Calu3 (cell line): ENCODE measurements around the gene CYP24A1. TPM values are rescaled to one million over a fixed set of nuclear protein-coding genes. Genes with fewer than 3 reads are reported as not detected.

ENCODE experiments used
- BruUV-seq: library from RNA; stranded (reverse); fragments of 400-500 nt; replicated peaks from 2 replicates; lab custom pipeline; 2021; lab: Mats Ljungman, UMichigan
- CTCF ChIA-PET: fragments of 300-600 bp; sonication (Branson Sonifier 250); formaldehyde crosslinking; loops from one replicate; lab custom pipeline; 2022; ENCODE audit warnings: antibody characterized with exemption; lab: Charles Lee
- DNase-seq: peaks from one replicate; pipeline ENCODE4 v3.0.0; 2022
- H3K27ac Mint-ChIP-seq: one replicate; pipeline ENCODE4 v1.8.0; 2022; ENCODE audit warnings: mixed read lengths; ENCODE audit not compliant: unreplicated experiment
- H3K27me3 Mint-ChIP-seq: one replicate; pipeline ENCODE4 v1.8.0; 2022; ENCODE audit warnings: mixed read lengths; ENCODE audit not compliant: unreplicated experiment
- H3K36me3 Mint-ChIP-seq: one replicate; pipeline ENCODE4 v1.8.0; 2022; ENCODE audit warnings: mild to moderate bottlenecking, moderate library complexity, mixed read lengths; ENCODE audit not compliant: insufficient read depth, unreplicated experiment
- H3K4me1 Mint-ChIP-seq: one replicate; pipeline ENCODE4 v1.8.0; 2022; ENCODE audit warnings: mild to moderate bottlenecking, low read depth, mixed read lengths; ENCODE audit not compliant: unreplicated experiment
- H3K4me3 Mint-ChIP-seq: one replicate; pipeline ENCODE4 v1.8.0; 2022; ENCODE audit warnings: mild to moderate bottlenecking, low read depth, moderate library complexity, mixed read lengths; ENCODE audit not compliant: unreplicated experiment
- H3K9me3 Mint-ChIP-seq: one replicate; pipeline ENCODE4 v1.8.0; 2022; ENCODE audit warnings: low read depth, mixed read lengths; ENCODE audit not compliant: unreplicated experiment
- intact Hi-C: fragments of 100-400 bp; cut with micrococcal nuclease; formaldehyde crosslinking; loops from one replicate; pipeline ENCODE4 v1.10.0; 2022; ENCODE audit not compliant: unreplicated experiment
- total RNA-seq: library from RNA; stranded (reverse); gene quantifications from 2 replicates; pipeline ENCODE4 v1.2.3, GENCODE V29; 2022
- TF ChIP-seq, protein P1 (sequence below): fragments of 200-600 bp; IDR thresholded peaks from one replicate; pipeline ENCODE4 v1.8.0; 2022; ENCODE audit warnings: antibody characterized with exemption; ENCODE audit not compliant: unreplicated experiment

Gene CYP24A1
- total RNA-seq, 1 experiment from 2014 or later: 665 TPM

DNA sequence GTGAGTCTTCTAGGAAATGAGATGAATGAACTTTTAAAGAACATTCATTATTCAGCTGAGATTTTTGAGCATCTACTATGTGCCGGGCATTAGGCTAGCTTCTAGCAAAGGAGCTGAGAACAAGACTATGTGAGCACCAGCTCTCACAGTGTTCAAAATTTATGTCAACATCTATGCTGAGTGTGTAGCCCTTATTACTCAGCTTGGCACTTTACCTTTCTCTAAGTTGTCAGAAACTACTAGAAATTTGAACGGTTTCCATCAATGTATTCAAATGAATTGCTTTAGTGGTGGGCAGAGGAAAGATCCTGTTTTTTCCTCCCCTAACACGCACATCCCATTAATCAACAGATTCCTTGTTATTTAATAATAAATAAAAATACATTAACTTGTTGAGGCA, 33.3 kb downstream of the CYP24A1 start:
- DNase-seq: no peak
- Mint-ChIP-seq H3K27ac (peak overlapping the region; percentile 88), H3K9me3 (no peaks in the 10 kb centered on the region), H3K27me3 (no peaks in the 10 kb centered on the region), H3K4me1 (peaks cover 11% of the 10 kb centered on the region), H3K4me3 (no peak overlapping the region), H3K36me3 (peaks cover 12% of the 10 kb centered on the region)
- no TSS peak for BruUV-seq
- intact Hi-C loops: no loop called here
- TF ChIP-seq, protein P1, sequence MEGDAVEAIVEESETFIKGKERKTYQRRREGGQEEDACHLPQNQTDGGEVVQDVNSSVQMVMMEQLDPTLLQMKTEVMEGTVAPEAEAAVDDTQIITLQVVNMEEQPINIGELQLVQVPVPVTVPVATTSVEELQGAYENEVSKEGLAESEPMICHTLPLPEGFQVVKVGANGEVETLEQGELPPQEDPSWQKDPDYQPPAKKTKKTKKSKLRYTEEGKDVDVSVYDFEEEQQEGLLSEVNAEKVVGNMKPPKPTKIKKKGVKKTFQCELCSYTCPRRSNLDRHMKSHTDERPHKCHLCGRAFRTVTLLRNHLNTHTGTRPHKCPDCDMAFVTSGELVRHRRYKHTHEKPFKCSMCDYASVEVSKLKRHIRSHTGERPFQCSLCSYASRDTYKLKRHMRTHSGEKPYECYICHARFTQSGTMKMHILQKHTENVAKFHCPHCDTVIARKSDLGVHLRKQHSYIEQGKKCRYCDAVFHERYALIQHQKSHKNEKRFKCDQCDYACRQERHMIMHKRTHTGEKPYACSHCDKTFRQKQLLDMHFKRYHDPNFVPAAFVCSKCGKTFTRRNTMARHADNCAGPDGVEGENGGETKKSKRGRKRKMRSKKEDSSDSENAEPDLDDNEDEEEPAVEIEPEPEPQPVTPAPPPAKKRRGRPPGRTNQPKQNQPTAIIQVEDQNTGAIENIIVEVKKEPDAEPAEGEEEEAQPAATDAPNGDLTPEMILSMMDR: no peak
- CTCF ChIA-PET: interaction anchor here (1.3 to 2.0 kb wide), 2 partner anchors 8 to 25 kb away, joined by 4 to 6 read pairs; no protein-coding TSS in a partner anchor

DNA sequence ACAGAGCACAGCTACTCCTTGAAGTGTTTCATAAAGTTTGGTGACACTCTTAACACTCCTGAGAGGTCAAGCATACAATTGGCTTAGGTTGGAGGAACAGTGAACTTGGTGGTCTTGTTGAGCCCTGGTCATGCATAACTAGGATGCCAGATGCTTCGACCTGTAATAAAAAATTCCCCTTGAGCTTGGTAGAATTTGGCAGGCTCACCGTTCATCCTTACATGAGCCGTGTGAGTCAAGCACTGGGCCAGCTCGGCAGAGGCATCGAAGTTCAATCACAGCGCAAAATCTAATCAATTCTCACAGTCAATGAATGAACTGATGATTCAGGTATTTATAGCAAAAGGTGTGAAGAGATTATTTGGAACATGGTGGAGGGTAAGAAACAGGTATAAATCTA, 33.7 kb downstream of the CYP24A1 start:
- H3K9me3 Mint-ChIP-seq: no peaks in the 10 kb centered on the region
- TF ChIP-seq, protein P1: no peak
- no peaks in the 10 kb centered on the region for H3K27me3 Mint-ChIP-seq
- intact Hi-C loops: no loop called here
- DNase-seq: no peak
- CTCF ChIA-PET: interaction anchor here (2.0 kb wide), 1 partner anchor 9 kb away, joined by 6 read pairs; no protein-coding TSS in a partner anchor
- H3K4me1 Mint-ChIP-seq: peaks cover 11% of the 10 kb centered on the region
- H3K27ac Mint-ChIP-seq: peak overlapping the region; percentile 88
- peaks cover 12% of the 10 kb centered on the region for H3K36me3 Mint-ChIP-seq
- H3K4me3 Mint-ChIP-seq: no peak overlapping the region
- no TSS peak for BruUV-seq

DNA sequence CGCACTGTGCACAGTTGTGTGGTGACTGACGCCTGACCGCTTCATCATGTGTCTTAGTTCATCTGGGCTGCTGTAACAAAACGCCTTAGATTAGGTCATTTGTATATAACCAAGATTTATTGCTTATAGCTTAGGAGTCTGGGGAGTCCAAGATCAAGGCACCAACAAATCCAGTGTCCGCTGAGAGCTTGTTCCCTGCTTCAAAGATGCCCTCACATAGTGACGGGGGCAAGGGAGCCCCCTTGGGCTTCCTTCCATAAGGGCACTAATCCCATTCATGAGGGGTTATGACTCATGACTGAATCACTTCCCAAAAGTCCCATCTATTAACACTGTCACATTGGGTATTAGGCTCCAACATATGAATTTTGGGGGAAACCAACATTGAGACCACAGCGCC, 34.6 kb downstream of the CYP24A1 start:
- intact Hi-C loops: no loop called here
- Mint-ChIP-seq H3K27me3 (no peaks in the 10 kb centered on the region), H3K27ac (peak overlapping the region; percentile 88), H3K36me3 (peaks cover 12% of the 10 kb centered on the region), H3K4me1 (peaks cover 11% of the 10 kb centered on the region), H3K4me3 (no peak overlapping the region), H3K9me3 (no peaks in the 10 kb centered on the region)
- DNase-seq: no peak
- no TSS peak for BruUV-seq
- CTCF ChIA-PET: interaction anchor here (0.9 to 2.0 kb wide), 2 partner anchors 10 to 16 kb away, joined by 3 to 6 read pairs; no protein-coding TSS in a partner anchor
- TF ChIP-seq, protein P1: no peak

DNA sequence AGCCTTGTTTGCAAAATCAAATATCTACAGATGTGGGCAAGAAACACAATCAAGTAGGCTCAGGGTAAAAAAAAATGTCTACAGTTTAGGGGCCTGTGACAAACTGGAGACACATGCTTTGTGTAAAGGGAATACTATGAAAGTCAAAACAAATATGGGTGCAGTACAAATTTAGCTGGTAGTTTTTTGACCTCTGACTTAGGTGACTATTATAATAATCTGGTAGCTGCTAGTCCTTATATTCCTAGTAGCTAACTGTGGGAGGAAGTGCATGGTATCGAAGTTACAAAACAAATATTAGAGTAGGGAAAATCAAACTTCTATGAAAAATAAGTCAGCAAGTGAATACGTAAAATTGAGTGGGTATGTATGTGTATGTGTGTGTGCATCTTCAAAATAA, 35.4 kb downstream of the CYP24A1 start:
- H3K27me3 Mint-ChIP-seq: no peaks in the 10 kb centered on the region
- CTCF ChIA-PET: no interaction called here
- TF ChIP-seq, protein P1: no peak

More for the DNA sequence above, 35.4 kb downstream of the CYP24A1 start:
- no peak overlapping the region for H3K4me3 Mint-ChIP-seq
- no TSS peak for BruUV-seq
- peak overlapping the region; percentile 88 for H3K27ac Mint-ChIP-seq
- peaks cover 12% of the 10 kb centered on the region for H3K36me3 Mint-ChIP-seq
- intact Hi-C loops: no loop called here
- peaks cover 11% of the 10 kb centered on the region for H3K4me1 Mint-ChIP-seq
- no peaks in the 10 kb centered on the region for H3K9me3 Mint-ChIP-seq
- DNase-seq: no peak
